RPMI8226 (cell line): ENCODE results near the gene FOXA2.

Experiments used
- DNase-seq: peaks from one replicate; pipeline ENCODE4 v3.0.0-alpha.2; 2015

The FOXA2 gene

GRCh38 chr20:22583773-22584521 is 425 bp downstream of the FOXA2 start:
- DNase-seq, result peak; percentile 31

GRCh38 chr20:22582964-22583772 is 1.2 kb downstream of the FOXA2 start:
- DNase-seq, result no peak

GRCh38 chr20:22582386-22582963 is 1.9 kb downstream of the FOXA2 start:
- no peak for DNase-seq

- DNase-seq, result no peak
These were observed 2.7 kb downstream of the FOXA2 start for GRCh38 chr20:22581437-22582385.

GRCh38 chr20:22579711-22580697 is 4.4 kb downstream of the FOXA2 start:
- DNase-seq, result no peak

GRCh38 chr20:22579119-22579427 is 5.3 kb downstream of the FOXA2 start:
- DNase-seq, result no peak

GRCh38 chr20:22578221-22579118 is 5.9 kb downstream of the FOXA2 start:
- no peak for DNase-seq

- DNase-seq, result no peak
These were observed 6.7 kb downstream of the FOXA2 start for GRCh38 chr20:22577515-22578220.

- no peak for DNase-seq
These were observed 7.4 kb downstream of the FOXA2 start for GRCh38 chr20:22576733-22577514.

GRCh38 chr20:22576273-22576672 is 8.1 kb downstream of the FOXA2 start:
- no peak for DNase-seq

GRCh38 chr20:22575737-22576136 is 8.6 kb downstream of the FOXA2 start:
- no peak for DNase-seq

- no peak for DNase-seq
These were observed 9.2 kb downstream of the FOXA2 start for GRCh38 chr20:22575087-22575721.

- DNase-seq, result no peak
These were observed 9.8 kb downstream of the FOXA2 start for GRCh38 chr20:22574545-22575086.

GRCh38 chr20:22572491-22572890 is 11.9 kb downstream of the FOXA2 start:
- no peak for DNase-seq

GRCh38 chr20:22572023-22572422 is 12.3 kb downstream of the FOXA2 start:
- DNase-seq, result no peak

- no peak for DNase-seq
These were observed 15.0 kb downstream of the FOXA2 start for GRCh38 chr20:22569353-22569752.

- DNase-seq, result no peak
These were observed 15.5 kb downstream of the FOXA2 start for GRCh38 chr20:22568872-22569344.
